Ectodermal cell (in vitro differentiated cells): ENCODE measurements around the gene PPM1H.

Source experiments
- H3K27ac ChIP-seq: 2 replicates; pipeline ENCODE4 v1.7.0; 2013; ENCODE audit warnings: mild to moderate bottlenecking, low read depth, low read length; ENCODE audit not compliant: insufficient read depth, poor library complexity, severe bottlenecking
- H3K27me3 ChIP-seq: 2 replicates; pipeline ENCODE4 v1.7.0; 2013; ENCODE audit warnings: mild to moderate bottlenecking, low read length; ENCODE audit not compliant: insufficient read depth, control insufficient read depth, poor library complexity, severe bottlenecking
- H3K36me3 ChIP-seq: one replicate; pipeline ENCODE4 v1.7.0; 2013; ENCODE audit warnings: low read length; ENCODE audit not compliant: control insufficient read depth, insufficient read depth
- H3K4me1 ChIP-seq: one replicate; pipeline ENCODE4 v1.7.0; 2013; ENCODE audit warnings: low read length; ENCODE audit not compliant: control insufficient read depth, insufficient read depth
- H3K4me3 ChIP-seq: 2 replicates; pipeline ENCODE4 v1.7.0; 2013; ENCODE audit warnings: low read depth, low read length, control low read depth; ENCODE audit not compliant: insufficient read depth
- H3K9me3 ChIP-seq: 2 replicates; pipeline ENCODE4 v1.7.0; 2013; ENCODE audit warnings: mild to moderate bottlenecking, low read length, moderate library complexity; ENCODE audit not compliant: control insufficient read depth
- WGBS, 2 experiments: methylation state at CpG; one replicate each; pipeline ENCODE4 v1.1.7; 2013; ENCODE audit warnings: missing lambda C conversion rate in 2 of 2; 5-methylcytosine and 5-hydroxymethylcytosine counted together

The PPM1H gene

GRCh38 chr12:62606654-62607053 lies 328.3 kb downstream of the PPM1H start:
- no peaks in the 10 kb centered on the region for H3K27me3 ChIP-seq
- WGBS, 2 experiments = 93 to 95% methylated on average over 1 of the region's 1 CpG
- H3K36me3 ChIP-seq = no peaks in the 10 kb centered on the region
- no peak overlapping the region for H3K4me3 ChIP-seq
- H3K27ac ChIP-seq = peak overlapping the region; percentile 4
- H3K4me1 ChIP-seq = peaks cover 8% of the 10 kb centered on the region
- peaks cover 2% of the 10 kb centered on the region for H3K9me3 ChIP-seq

GRCh38 chr12:62605981-62606380 lies 329.0 kb downstream of the PPM1H start:
- 85 to 89% methylated on average over 2 of the region's 2 CpGs for WGBS, 2 experiments
- H3K4me1 ChIP-seq = peaks cover 8% of the 10 kb centered on the region
- H3K9me3 ChIP-seq = peaks cover 2% of the 10 kb centered on the region
- no peaks in the 10 kb centered on the region for H3K27me3 ChIP-seq
- H3K36me3 ChIP-seq = no peaks in the 10 kb centered on the region
- no peak overlapping the region for H3K27ac ChIP-seq
- H3K4me3 ChIP-seq = peak overlapping the region; percentile 88

- Histone ChIP-seq H3K36me3 (no peaks in the 10 kb centered on the region), H3K9me3 (peaks cover 2% of the 10 kb centered on the region), H3K4me1 (peaks cover 8% of the 10 kb centered on the region), H3K27ac (no peak overlapping the region), H3K4me3 (peak overlapping the region; percentile 88), H3K27me3 (no peaks in the 10 kb centered on the region)
- WGBS, 2 experiments = 7 to 15% methylated on average over 3 of the region's 4 CpGs
These were observed 330.1 kb downstream of the PPM1H start for GRCh38 chr12:62604871-62605270.

GRCh38 chr12:62604373-62604772 lies 330.6 kb downstream of the PPM1H start:
- H3K36me3 ChIP-seq = no peaks in the 10 kb centered on the region
- no peak overlapping the region for H3K27ac ChIP-seq
- peak overlapping the region; percentile 88 for H3K4me3 ChIP-seq
- WGBS, 2 experiments = 0 to 5% methylated on average over 1 of the region's 1 CpG
- H3K27me3 ChIP-seq = no peaks in the 10 kb centered on the region
- H3K9me3 ChIP-seq = peaks cover 2% of the 10 kb centered on the region
- H3K4me1 ChIP-seq = peaks cover 8% of the 10 kb centered on the region

GRCh38 chr12:62603811-62604098 lies 331.2 kb downstream of the PPM1H start:
- Histone ChIP-seq H3K9me3 (peaks cover 2% of the 10 kb centered on the region), H3K27me3 (no peaks in the 10 kb centered on the region)
- WGBS, 2 experiments = 0 to 1% methylated on average over 14 of the region's 14 CpGs

GRCh38 chr12:62603061-62603810 lies 331.7 kb downstream of the PPM1H start:
- Histone ChIP-seq H3K27ac (peak overlapping the region; percentile 99), H3K36me3 (no peaks in the 10 kb centered on the region), H3K9me3 (peaks cover 2% of the 10 kb centered on the region), H3K4me3 (peak overlapping the region; percentile 88), H3K27me3 (no peaks in the 10 kb centered on the region), H3K4me1 (peaks cover 8% of the 10 kb centered on the region)
- WGBS, 2 experiments = 0% methylated on average over 94 of the region's 94 CpGs

More at GRCh38 chr12:62603811-62604098, 331.2 kb downstream of the PPM1H start:
- peaks cover 8% of the 10 kb centered on the region for H3K4me1 ChIP-seq
- no peaks in the 10 kb centered on the region for H3K36me3 ChIP-seq
- H3K27ac ChIP-seq = peak overlapping the region; percentile 99
- peak overlapping the region; percentile 88 for H3K4me3 ChIP-seq

- Histone ChIP-seq H3K9me3 (peaks cover 2% of the 10 kb centered on the region), H3K4me1 (peaks cover 8% of the 10 kb centered on the region), H3K4me3 (peak overlapping the region; percentile 88), H3K27me3 (no peaks in the 10 kb centered on the region), H3K27ac (peak overlapping the region; percentile 99), H3K36me3 (no peaks in the 10 kb centered on the region)
- 1% methylated on average over 66 of the region's 66 CpGs for WGBS, 2 experiments
These were observed 332.5 kb downstream of the PPM1H start for GRCh38 chr12:62602255-62603060.

GRCh38 chr12:62601765-62602164 lies 333.2 kb downstream of the PPM1H start:
- Histone ChIP-seq H3K27me3 (no peaks in the 10 kb centered on the region), H3K9me3 (peaks cover 2% of the 10 kb centered on the region), H3K4me1 (peaks cover 8% of the 10 kb centered on the region), H3K4me3 (no peak overlapping the region), H3K36me3 (no peaks in the 10 kb centered on the region), H3K27ac (peak overlapping the region; percentile 99)
- 89 to 92% methylated on average over 2 of the region's 2 CpGs for WGBS, 2 experiments

- no peaks in the 10 kb centered on the region for H3K9me3 ChIP-seq
- no peak overlapping the region for H3K4me3 ChIP-seq
- 94 to 96% methylated on average over 4 to 5 of the region's 5 CpGs for WGBS, 2 experiments
- no peaks in the 10 kb centered on the region for H3K36me3 ChIP-seq
- no peaks in the 10 kb centered on the region for H3K4me1 ChIP-seq
- H3K27me3 ChIP-seq = no peaks in the 10 kb centered on the region
- H3K27ac ChIP-seq = no peak overlapping the region
These were observed 335.0 kb downstream of the PPM1H start for GRCh38 chr12:62599854-62600437.

GRCh38 chr12:62598846-62599245 lies 336.1 kb downstream of the PPM1H start:
- no peak overlapping the region for H3K4me3 ChIP-seq
- H3K27me3 ChIP-seq = no peaks in the 10 kb centered on the region
- no peaks in the 10 kb centered on the region for H3K9me3 ChIP-seq
- no peaks in the 10 kb centered on the region for H3K36me3 ChIP-seq
- WGBS, 2 experiments = 94% methylated on average over 3 of the region's 3 CpGs; no CpG with 5 or more reads in 1 of the 2 experiments
- H3K4me1 ChIP-seq = no peaks in the 10 kb centered on the region
- no peak overlapping the region for H3K27ac ChIP-seq
